ENCODE measurements around the gene ATP11C. TPM values are rescaled to one million over a fixed set of nuclear protein-coding genes. Genes with fewer than 3 reads are reported as not detected.
"Not testable (repeated sequence)": the region's sequence is repeated elsewhere in the genome, so short reads cannot be mapped to it uniquely, and the experiment has no call there.

Gene ATP11C
- 13.6 and 24.6 TPM in 2 replicates for total RNA-seq
- polyA plus RNA-seq (2012), result 4.0 TPM

- DNase-seq (ENCODE audit: low read depth), result peak; percentile 83
Measured at GRCh38 chrX:139932901-139933796, at the start of gene ATP11C. ATP11C (minus strand) TSS chrX:139933053; CDS start chrX:139932042, 1,011 bp downstream.

GRCh38 chrX:139974471-139974870 lies 41.6 kb upstream of the ATP11C start:
- DNase-seq (ENCODE audit: low read depth), result no peak

- DNase-seq (ENCODE audit: low read depth), result no peak
Measured at GRCh38 chrX:139972629-139973624, 40.1 kb upstream of the ATP11C start.

GRCh38 chrX:139972113-139972512 lies 39.3 kb upstream of the ATP11C start:
- DNase-seq (ENCODE audit: low read depth), result no peak

GRCh38 chrX:139971394-139971749 lies 38.5 kb upstream of the ATP11C start:
- no peak for DNase-seq (ENCODE audit: low read depth)

- no peak for DNase-seq (ENCODE audit: low read depth)
Measured at GRCh38 chrX:139969286-139969685, 36.4 kb upstream of the ATP11C start.

- no peak for DNase-seq (ENCODE audit: low read depth)
Measured at GRCh38 chrX:139967750-139968149, 34.9 kb upstream of the ATP11C start.

- no peak for DNase-seq (ENCODE audit: low read depth)
Measured at GRCh38 chrX:139967300-139967699, 34.4 kb upstream of the ATP11C start.

GRCh38 chrX:139966159-139966558 lies 33.3 kb upstream of the ATP11C start:
- not testable (repeated sequence) for DNase-seq (ENCODE audit: low read depth)

- DNase-seq (ENCODE audit: low read depth), result no peak
Measured at GRCh38 chrX:139965421-139965820, 32.6 kb upstream of the ATP11C start, which contains the start of gene CXorf66. CXorf66 (minus strand) TSS chrX:139965521; CDS start chrX:139965496, 25 bp downstream.

GRCh38 chrX:139961091-139961490 lies 28.2 kb upstream of the ATP11C start:
- DNase-seq (ENCODE audit: low read depth), result not testable (repeated sequence)

- DNase-seq (ENCODE audit: low read depth), result no peak
Measured at GRCh38 chrX:139949703-139950102, 16.9 kb upstream of the ATP11C start.

GRCh38 chrX:139945075-139945474 lies 12.2 kb upstream of the ATP11C start:
- no peak for DNase-seq (ENCODE audit: low read depth)

GRCh38 chrX:139936259-139936658 lies 3.4 kb upstream of the ATP11C start:
- DNase-seq (ENCODE audit: low read depth), result no peak

- DNase-seq (ENCODE audit: low read depth), result no peak
Measured at GRCh38 chrX:139933904-139934303, 1.1 kb upstream of the ATP11C start.

GRCh38 chrX:139932073-139932900 lies 566 bp downstream of the ATP11C start:
- peak; percentile 42 for DNase-seq (ENCODE audit: low read depth)

GRCh38 chrX:139931646-139932072 lies 1.2 kb downstream of the ATP11C start:
- DNase-seq (ENCODE audit: low read depth), result no peak

GRCh38 chrX:139930916-139931645 lies 1.8 kb downstream of the ATP11C start:
- DNase-seq (ENCODE audit: low read depth), result peak; percentile 7

GRCh38 chrX:139930401-139930800 lies 2.5 kb downstream of the ATP11C start:
- DNase-seq (ENCODE audit: low read depth), result no peak

- DNase-seq (ENCODE audit: low read depth), result peak; percentile 42
Measured at GRCh38 chrX:139929876-139930275, 3.0 kb downstream of the ATP11C start.

Data from myocyte (in vitro differentiated cells).